Measurements from ENCODE around the gene MEIS3.

The MEIS3 gene

DNA sequence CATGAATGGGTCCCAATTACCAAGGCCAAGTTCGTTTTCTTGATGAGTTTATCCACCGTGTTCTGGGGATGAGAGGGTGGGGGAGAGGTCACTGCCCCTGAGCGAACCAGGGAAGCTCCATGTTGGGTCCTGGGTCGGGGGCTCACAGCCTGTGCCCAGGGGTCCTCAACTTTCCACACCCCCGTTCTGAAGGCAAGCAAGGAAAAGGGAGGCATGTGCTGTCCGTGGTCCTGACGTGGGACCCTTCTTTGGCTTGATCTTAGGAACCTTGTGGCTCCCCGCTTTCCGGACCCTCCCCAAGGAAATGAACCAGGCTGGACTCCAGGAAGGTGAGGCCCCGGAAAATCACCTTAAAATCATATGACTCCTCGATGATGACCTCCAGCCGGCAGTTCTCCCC lies 18.2 kb upstream of the MEIS3 start:
- DNase-seq, result no peak
- in situ Hi-C loops (cut with HindIII; ENCODE audit: low pct_ligation_motif_present, low pct_unique_long_range_greater_than_20kb, low sequenced_read_pairs), result no loop called here

DNA sequence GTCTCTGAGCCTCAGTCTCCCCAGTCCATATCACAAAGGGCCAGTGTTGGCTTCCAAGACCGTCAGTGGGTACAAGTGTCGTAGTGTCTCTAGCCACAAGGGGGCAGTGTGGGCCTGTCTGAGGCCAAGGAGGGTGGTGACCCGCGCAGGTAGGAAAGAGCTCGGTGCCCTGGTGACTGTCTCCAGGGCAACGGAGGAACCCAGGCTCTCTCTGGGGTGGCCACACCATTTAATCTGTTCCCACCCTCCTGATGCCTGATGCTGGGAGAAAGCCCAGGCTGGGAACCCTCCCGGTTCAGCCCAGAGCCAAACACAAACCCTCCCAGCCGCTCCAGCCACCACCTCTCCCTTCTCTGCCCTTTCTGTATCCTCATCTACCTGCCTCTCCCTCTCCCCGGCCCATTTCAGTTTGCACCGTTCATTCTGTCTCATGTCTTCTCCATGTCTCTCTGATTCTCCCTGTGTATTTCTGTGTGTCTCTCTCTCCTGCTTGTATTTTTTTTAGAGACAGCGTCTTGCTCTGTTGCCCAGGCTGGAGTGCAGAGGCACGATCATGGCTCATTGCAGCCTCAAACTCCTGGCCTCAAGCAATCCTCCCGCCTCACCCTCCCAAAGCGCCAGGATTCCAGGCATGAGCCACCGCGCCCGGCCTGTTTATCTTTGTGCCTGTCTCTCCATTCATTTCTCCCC lies 17.5 kb upstream of the MEIS3 start:
- DNase-seq, result peak; percentile 55
- in situ Hi-C loops (cut with HindIII; ENCODE audit: low pct_ligation_motif_present, low pct_unique_long_range_greater_than_20kb, low sequenced_read_pairs), result no loop called here

DNA sequence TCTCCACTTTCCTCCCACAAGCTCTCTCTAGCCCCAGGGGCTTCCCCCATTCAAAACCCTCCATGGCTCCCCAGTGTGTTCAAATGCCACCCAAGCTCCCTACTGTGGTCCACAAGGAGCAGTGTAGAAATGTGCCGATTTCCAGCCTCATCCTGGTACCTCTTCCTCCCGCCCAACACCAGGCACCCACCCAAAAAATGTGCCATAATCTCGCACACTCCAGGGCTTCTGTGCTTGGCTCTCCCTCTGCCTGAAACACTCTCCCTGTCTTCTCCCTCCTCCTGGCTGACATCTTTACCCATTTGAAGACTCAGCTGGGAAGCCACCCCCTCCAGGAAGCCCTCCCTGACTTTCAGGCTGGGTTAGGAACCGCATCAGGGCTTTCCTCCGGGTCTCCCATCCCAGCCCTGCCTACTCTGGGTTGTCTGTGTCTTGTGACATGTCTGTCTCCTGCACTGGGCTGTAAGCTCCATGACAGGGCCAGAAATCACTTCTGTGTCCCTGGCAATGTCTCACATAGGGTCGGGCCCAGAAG lies 16.6 kb upstream of the MEIS3 start:
- no peak for DNase-seq
- in situ Hi-C loops (cut with HindIII; ENCODE audit: low pct_ligation_motif_present, low pct_unique_long_range_greater_than_20kb, low sequenced_read_pairs), result no loop called here

DNA sequence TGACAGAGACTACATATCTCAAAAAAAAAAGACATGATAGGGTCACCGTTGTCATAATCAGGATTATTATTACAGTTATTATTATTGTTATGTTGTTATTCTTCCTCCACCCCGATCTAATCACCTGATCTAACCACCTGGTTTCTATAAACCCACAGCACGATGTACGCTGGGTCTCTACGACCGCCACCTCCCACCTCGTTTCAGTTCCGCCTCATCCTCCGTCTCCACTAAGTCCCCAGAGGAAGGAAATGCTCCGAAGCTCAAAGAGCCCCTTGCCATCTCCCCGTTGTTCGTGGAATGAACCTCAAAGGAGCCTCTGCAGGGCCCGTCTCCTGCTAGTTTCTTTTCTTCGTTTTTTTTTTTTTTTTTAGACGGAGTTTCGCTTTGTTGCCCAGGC lies 15.9 kb upstream of the MEIS3 start:
- no peak for DNase-seq
- in situ Hi-C loops (cut with HindIII; ENCODE audit: low pct_ligation_motif_present, low pct_unique_long_range_greater_than_20kb, low sequenced_read_pairs), result no loop called here

DNA sequence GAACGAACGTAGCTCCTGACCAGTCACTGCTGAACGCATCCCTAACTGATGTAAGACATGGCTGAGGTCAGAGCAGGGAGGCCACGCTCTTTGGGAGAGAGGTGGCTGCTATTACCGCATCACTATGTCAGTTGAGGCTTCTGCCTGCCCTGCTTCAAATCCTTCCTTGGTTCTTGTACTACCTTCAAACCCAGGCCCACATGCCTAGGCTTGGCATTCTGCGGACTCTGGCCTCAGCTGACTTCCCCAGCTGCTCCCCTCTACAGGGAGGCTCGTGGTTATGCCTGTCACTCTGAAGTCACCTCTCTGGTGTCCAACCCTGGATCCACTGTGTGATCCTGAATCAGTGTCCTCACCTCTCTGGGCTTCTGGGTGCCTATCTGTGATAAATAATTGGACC lies 14.8 kb upstream of the MEIS3 start:
- in situ Hi-C loops (cut with HindIII; ENCODE audit: low pct_ligation_motif_present, low pct_unique_long_range_greater_than_20kb, low sequenced_read_pairs), result no loop called here
- DNase-seq, result no peak

DNA sequence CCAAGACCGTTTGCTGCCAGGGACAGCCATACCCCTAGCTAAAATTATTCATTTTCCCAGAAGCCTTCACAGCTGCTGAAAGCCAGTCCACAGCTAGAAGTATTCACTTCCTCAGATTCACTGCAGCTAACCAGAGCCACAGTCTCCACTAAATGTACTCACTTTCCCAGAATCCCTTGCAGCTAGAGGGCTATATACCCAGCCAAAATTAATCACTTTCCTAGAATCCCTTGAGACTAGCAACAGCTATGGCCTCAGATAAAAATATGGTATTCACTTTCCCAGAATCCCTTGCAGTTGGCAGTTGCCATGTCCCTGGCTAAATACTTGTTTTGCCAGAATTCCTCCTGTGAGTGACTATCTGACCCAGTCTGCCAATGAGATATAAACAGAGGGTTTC lies 13.8 kb upstream of the MEIS3 start:
- in situ Hi-C loops (cut with HindIII; ENCODE audit: low pct_ligation_motif_present, low pct_unique_long_range_greater_than_20kb, low sequenced_read_pairs), result no loop called here
- DNase-seq, result no peak

DNA sequence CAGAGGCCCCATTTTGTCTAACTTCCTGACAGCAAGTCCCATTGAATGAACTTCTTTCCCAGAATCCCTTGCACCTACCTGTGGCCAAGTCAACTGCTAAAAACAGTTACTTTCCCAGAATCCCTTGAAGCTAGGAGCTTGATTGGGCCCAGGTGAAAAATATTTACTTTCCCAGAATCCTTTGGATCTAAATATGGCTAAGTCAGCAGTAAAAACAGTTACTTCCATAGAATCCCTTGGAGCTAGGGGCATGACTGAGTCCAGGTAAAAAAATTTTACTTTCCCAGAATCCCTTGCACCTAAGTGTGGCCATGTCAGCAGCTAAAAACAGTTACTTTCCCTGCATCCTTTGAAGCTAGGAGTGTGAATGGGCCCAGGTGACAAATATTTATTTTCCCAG lies 13.2 kb upstream of the MEIS3 start:
- DNase-seq, result no peak
- in situ Hi-C loops (cut with HindIII; ENCODE audit: low pct_ligation_motif_present, low pct_unique_long_range_greater_than_20kb, low sequenced_read_pairs), result no loop called here

DNA sequence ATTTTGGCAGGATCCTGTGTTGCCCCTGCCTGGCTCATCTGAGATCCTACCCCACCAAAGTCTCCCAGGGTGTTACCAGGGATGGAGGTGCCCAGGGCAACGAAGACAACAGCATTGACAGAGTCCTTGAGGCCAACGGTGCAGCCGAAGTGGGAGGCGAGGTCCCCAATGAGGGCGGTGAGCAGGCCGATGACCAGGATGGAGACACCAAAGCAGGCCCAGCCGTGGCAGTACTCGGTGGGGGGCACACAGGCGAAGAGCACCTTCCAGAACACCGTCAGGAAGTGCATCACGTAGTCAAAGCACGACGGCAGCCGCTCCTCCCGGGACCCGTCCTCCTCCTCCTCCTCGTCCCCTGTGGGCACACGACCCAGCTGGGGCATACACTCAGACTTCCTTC lies 12.8 kb upstream of the MEIS3 start:
- in situ Hi-C loops (cut with HindIII; ENCODE audit: low pct_ligation_motif_present, low pct_unique_long_range_greater_than_20kb, low sequenced_read_pairs), result no loop called here
- DNase-seq, result no peak

DNA sequence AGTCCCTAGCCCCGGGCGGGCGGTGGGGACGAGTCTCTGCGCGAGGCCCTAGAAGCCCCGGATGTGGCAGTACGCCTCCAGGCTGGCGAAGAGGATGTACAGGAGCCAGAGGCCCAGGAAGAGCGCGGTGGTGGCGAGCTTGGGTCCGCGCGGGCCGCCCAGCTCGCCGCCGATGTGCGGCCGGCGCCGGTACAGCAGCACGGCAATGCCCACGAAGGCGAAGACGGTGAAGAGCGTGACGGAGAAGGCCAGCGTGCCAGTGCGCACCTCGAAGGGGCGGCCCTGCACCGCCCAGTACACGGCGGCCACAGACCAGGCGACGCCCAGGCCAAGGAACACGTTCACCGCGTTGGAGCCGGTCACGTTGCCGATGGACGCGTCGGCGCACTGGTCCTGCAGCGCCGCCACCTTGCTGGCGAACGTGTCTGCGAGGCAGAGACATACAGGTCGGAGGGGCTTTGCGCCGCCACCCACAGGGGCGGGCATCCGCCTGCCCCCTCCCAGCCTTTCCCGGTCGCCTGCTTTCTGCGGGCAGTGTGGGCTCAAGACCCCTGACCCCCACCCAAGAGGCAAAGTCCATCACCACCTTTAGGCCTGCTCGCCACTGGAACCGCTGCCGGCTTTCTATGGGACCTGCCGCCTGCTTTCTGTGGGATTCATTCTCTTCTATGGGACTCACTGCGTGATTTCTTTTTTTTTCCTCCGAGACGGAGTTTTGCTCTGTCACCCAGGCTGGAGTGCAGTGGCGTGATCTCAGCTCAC lies 10.9 kb upstream of the MEIS3 start:
- in situ Hi-C loops (cut with HindIII; ENCODE audit: low pct_ligation_motif_present, low pct_unique_long_range_greater_than_20kb, low sequenced_read_pairs), result no loop called here
- DNase-seq, result peak; percentile 37

DNA sequence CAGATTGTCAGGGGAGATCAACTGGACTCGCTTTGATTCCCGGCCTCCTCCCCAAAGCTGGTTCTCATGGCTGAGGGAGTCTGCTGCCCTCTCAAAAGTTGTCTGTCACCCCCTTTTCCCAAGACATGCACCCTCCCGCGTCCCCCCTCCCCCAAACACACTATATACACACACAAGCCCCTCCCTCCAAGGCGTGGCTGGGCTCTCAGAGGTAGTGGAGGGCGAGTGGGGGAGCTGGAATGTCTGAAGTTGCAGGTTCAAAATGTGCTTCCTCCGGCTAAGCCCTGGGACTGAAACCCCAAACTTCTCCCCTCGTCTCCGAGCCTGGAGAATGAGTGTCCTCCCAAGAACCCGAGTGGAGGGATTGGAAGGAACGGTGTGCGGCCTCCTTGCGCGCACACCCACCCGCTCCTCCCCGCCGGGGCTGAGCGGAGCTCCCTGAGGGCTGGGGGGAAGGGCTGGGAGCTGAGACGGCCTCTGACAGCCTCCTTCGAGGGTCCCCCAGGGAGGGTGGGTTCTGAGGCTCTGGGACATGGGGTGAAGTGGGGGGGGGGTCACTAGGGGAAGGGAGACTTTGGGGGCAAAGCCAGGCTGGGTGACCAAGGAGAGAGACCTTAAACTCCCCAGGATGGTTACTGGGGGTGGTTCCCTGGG lies 9.9 kb upstream of the MEIS3 start:
- DNase-seq, result no peak

DNA sequence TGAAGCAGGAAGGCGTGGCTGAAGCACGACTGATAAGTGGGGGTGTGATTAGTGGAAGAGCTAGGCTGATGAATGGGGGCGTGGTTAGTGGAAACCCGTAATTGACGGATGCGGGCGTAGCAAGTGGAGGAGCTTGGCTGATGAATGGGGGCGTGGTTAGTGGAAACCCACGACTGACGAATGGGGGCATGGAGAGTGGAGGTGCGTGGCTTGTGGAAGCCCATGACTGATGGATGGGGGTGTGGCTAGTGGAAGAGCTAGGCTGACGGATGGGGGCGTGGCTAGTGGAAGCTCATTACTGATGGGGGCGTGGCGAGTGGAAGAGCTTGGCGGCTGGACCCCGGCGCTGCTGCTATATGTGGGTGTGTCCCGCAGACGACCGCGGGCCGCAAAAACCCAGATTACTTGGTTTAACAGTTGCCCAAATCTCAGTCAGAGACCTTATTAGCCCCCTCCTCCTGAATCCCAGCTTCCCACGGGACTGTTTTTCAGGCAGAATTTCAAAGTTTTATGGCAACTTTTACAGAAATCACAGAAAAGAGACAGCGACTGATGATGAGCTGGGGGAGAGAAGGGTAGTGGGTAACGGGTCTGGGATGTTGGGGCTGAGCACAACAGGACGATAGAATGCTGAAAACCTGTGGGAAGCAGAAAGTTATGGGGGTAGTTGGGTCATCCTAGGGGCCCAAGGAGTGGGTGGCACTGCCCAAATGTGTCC lies 9.0 kb upstream of the MEIS3 start:
- in situ Hi-C loops (cut with HindIII; ENCODE audit: low pct_ligation_motif_present, low pct_unique_long_range_greater_than_20kb, low sequenced_read_pairs), result no loop called here

More for the DNA sequence above, 9.9 kb upstream of the MEIS3 start:
- in situ Hi-C loops (cut with HindIII; ENCODE audit: low pct_ligation_motif_present, low pct_unique_long_range_greater_than_20kb, low sequenced_read_pairs), result no loop called here

DNA sequence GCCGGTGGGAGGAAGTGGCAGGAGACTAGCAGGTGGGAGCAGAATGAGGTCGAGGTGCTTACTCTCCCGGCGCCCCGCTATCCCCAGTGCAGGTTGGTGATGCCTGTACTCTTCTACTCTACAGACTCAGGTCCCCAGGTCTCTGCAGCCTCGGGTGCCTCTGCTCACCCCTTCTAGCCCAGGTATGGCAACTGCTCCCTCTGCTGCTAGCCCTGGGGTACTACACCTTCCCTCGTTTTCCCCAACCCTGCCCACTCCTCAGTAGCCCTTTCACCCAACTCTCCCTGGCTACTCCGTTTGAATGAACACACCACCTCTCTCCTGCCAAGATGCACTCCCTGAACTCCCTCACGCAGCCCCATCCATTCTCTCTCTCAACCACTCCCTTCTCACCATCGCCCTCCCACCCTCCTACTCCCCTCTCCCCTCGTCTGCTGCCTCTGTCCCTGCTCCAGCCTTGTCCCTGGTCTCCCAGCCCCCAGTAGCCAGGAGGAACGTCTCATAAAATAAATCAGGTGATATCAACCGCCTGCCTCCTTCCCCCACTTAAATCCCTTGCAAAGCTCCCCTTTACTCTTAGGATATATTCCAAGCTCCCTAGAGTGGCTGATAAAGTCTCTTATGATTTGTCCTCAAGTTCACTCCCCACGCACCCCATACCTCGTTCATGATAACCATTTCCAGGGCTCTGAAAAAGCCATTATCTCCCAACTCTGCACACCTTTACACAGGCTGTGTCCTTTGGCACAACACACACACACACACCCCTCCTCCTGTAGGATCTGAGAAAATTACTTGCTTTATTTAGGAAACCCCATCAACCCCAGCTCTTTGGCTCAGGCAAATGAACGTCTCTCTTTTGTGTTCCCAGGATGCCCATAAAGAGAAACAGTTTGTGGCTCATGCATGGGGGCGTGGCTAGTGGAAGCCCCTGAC lies 8.2 kb upstream of the MEIS3 start:
- in situ Hi-C loops (cut with HindIII; ENCODE audit: low pct_ligation_motif_present, low pct_unique_long_range_greater_than_20kb, low sequenced_read_pairs), result no loop called here
- DNase-seq, result peak; percentile 69

More for the DNA sequence above, 9.0 kb upstream of the MEIS3 start:
- DNase-seq, result peak; percentile 96

DNA sequence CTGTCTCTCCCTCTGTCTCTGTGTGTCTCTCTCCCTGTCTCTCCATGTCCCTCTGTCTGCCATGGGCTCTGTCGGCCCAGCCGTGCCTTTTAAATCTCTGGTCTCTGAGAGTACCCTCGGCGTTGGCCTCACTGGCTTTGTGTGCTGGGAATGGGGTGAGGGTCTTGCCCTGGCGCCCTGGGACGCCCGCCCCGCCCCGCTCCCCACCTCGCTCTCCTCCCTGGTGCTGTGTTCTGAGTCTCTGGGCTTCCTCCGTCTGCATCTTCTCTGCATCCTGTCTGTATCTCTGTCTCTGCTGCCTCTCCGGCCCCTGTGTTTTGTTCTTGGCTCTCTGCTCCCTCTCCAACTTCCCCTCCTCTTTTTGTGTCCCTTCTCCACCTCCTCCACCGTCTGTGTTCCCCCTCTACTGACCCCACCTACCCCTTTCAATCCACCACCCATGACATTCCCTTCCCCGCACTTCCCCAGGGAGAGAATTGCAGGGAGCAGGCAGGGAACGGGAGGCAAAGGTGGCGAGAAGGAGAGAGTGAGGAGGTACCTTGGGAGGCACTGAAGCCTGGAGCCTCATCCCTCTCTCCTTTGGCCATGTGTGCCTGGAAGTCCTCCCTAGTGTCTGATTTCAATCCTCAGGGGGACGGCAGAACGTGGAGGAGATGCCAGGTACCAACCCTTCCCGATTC lies 4.0 kb upstream of the MEIS3 start:
- DNase-seq, result no peak
- in situ Hi-C loops (cut with HindIII; ENCODE audit: low pct_ligation_motif_present, low pct_unique_long_range_greater_than_20kb, low sequenced_read_pairs), result no loop called here

DNA sequence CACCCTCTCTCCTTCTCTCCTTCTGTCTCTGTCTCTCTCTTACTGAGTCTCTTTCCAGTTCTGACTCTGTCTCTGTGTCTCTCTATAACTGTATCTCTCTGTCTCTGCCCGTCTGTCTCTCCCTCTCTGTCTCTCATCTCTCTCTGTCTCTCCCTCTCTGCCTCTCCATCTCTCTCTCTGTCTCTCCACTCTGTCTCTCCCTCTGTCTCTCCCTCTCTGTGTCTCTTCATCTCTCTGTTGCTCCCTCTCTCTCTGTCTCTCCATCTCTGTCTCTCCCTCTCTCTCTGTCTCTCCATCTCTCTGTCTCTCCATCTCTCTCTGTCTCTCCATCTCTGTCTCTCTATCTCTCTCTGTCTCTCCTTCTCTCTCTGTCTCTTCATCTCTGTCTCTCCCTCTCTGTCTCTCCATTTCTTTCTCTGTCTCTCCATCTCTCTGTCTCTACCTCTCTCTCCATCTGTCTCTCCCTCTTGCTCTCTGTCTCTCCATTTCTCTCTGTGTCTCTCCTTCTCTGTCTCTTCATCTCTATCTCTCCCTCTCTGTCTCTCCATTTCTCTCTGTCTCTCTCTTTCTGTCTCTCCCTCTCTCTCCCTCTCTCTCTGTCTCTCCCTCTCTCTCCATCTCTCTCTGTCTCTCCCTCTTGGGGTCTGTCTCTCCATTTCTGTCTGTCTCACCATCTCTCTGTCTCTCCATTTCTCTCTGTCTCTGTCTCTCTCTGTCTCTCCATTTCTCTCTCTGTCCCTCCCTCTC lies 3.3 kb upstream of the MEIS3 start:
- no peak for DNase-seq
- in situ Hi-C loops (cut with HindIII; ENCODE audit: low pct_ligation_motif_present, low pct_unique_long_range_greater_than_20kb, low sequenced_read_pairs), result no loop called here

DNA sequence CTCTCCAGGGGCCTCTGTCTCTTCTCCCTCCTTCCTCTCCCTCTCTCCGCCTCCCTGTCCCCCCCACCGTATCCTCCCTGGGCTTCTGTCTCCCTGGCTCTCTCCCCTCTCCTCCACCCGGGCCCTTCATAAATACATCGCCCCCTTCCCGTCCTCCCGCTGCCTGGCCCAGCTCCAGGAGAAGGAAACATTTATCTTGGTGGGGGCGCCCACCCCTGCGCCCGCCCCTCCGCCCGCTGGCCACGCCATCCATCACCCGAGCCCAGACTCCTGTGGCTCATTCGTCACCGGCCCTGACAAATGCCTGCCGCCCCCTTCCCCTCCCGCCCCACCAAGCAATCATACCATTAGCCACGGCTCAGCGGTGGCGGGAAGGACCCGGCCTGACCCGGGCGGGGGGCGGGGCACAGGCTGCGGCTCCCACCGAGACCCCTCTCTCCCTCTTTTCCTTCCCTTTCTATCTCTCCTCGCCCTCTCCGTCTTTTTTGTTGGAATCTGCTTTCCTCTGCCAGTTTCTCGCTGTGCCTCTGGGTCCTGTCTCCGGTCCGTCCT lies 2.6 kb upstream of the MEIS3 start:
- in situ Hi-C loops (cut with HindIII; ENCODE audit: low pct_ligation_motif_present, low pct_unique_long_range_greater_than_20kb, low sequenced_read_pairs), result no loop called here
- DNase-seq, result no peak

DNA sequence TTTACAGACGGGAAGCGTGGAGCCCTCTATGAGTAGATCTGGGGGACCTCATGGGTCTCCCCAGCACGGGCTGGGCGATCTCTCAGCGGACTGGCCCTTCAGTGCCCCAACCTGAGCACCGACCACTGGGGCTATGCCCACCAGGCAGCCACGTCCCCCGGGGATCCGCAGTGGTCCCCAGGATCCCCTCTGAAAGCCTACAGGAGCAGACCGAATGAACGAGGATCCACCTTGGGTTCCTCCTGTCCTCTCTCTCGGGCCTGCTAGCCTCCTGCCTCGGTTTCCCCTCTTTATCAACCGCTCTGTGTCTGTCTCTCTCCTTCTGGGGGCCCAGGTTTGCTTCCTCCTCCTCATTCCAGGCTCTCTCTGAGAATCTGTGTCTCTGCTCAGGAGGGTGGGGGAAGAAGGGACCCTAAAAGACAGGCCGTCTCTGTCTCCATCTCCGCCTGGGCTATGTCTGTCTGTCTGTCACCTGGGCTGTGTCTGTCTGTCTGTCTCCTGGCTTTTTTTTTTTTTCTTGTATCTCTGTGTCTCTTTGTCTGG lies 2.0 kb upstream of the MEIS3 start:
- DNase-seq, result no peak

More for the DNA sequence above, 2.0 kb upstream of the MEIS3 start:
- in situ Hi-C loops (cut with HindIII; ENCODE audit: low pct_ligation_motif_present, low pct_unique_long_range_greater_than_20kb, low sequenced_read_pairs), result no loop called here

Measured in ACHN (cell line).